Measurements from ENCODE around the gene GMDS.

Gene GMDS

GRCh38 chr6:1575210-1576041 lies 670.0 kb downstream of the GMDS start:
- Mint-ChIP-seq H3K9me3 (peaks cover 18% of the 10 kb centered on the region), H3K4me3 (no peak overlapping the region), H3K36me3 (ENCODE audit: low read depth) (peaks cover 2% of the 10 kb centered on the region), H3K4me1 (ENCODE audit: low read depth) (no peaks in the 10 kb centered on the region), H3K27ac (no peak overlapping the region), H3K27me3 (ENCODE audit: low read depth) (peaks cover 28% of the 10 kb centered on the region)

GRCh38 chr6:1574890-1575209 lies 670.6 kb downstream of the GMDS start:
- H3K27ac Mint-ChIP-seq, result no peak overlapping the region

DNA sequence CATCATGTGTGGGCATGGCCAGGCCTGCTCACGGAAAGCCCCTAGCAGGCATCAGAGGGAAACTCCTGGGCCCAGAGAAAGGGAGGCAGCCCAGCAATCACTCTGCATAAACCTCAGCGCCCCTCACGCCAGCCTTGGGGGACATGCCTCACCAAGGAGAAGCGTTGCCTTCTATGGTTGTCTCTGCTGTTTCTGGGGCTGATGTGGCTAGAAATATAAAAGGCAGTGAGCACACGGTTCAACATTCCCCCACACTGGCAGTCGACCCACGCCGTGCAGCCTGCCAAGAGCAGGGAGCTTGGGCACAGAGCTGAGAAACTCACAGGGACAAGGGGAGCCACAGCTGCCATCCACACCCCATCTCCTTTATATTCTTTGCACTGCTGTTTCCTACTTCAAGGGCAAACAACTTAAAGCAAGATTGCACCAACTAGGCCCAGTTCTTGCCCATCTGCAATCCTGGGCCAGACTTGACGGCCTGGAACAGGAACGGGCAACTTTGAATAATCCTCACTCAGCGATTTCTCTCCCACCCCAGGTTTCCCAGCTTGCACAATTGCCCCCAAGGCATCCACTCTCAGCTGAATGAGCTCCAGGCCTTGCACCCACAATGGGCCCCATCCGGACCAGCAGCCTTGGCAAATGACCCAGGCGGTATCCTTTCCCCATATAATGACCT lies 671.2 kb downstream of the GMDS start:
- H3K4me1 Mint-ChIP-seq (ENCODE audit: low read depth), result no peaks in the 10 kb centered on the region
- H3K36me3 Mint-ChIP-seq (ENCODE audit: low read depth), result peaks cover 2% of the 10 kb centered on the region
- H3K27me3 Mint-ChIP-seq (ENCODE audit: low read depth), result peaks cover 32% of the 10 kb centered on the region
- peaks cover 22% of the 10 kb centered on the region for H3K9me3 Mint-ChIP-seq
- no peak overlapping the region for H3K27ac Mint-ChIP-seq
- no peak overlapping the region for H3K4me3 Mint-ChIP-seq

More at GRCh38 chr6:1574890-1575209, 670.6 kb downstream of the GMDS start:
- Mint-ChIP-seq H3K4me3 (no peak overlapping the region), H3K9me3 (peaks cover 22% of the 10 kb centered on the region), H3K27me3 (ENCODE audit: low read depth) (peaks cover 32% of the 10 kb centered on the region), H3K4me1 (ENCODE audit: low read depth) (no peaks in the 10 kb centered on the region), H3K36me3 (ENCODE audit: low read depth) (peaks cover 2% of the 10 kb centered on the region)
